Hepatocyte (in vitro differentiated cells): ENCODE measurements around the gene ARPC1B. TPM values are rescaled to one million over a fixed set of nuclear protein-coding genes. Genes with fewer than 3 reads are reported as not detected.

Experiments used
- DNase-seq: peaks from one replicate; pipeline ENCODE4 v3.0.0-alpha.2; 2016; ENCODE audit warnings: low spot score
- H2AFZ ChIP-seq: fragments of 200-600 bp; sonication (generic); 2 replicates; pipeline ENCODE4 v1.6.0; 2016; ENCODE audit warnings: antibody characterized with exemption, mild to moderate bottlenecking
- H3K27ac ChIP-seq: fragments of 200-600 bp; sonication (generic); 2 replicates; pipeline ENCODE4 v1.5.1; 2016; ENCODE audit warnings: mild to moderate bottlenecking
- H3K27me3 ChIP-seq: fragments of 200-600 bp; sonication (generic); 2 replicates; pipeline ENCODE4 v1.6.1; 2016
- H3K36me3 ChIP-seq: fragments of 200-600 bp; sonication (generic); replicated peaks from 2 replicates; pipeline ENCODE4 v1.5.1; 2016; ENCODE audit warnings: low read depth; ENCODE audit not compliant: insufficient read depth
- H3K4me1 ChIP-seq: fragments of 200-600 bp; sonication (generic); 2 replicates; pipeline ENCODE4 v1.5.1; 2016; ENCODE audit warnings: mild to moderate bottlenecking, moderate library complexity; ENCODE audit not compliant: insufficient read depth
- H3K4me2 ChIP-seq: fragments of 200-600 bp; sonication (generic); 2 replicates; pipeline ENCODE4 v1.6.0; 2016
- H3K4me3 ChIP-seq: fragments of 200-600 bp; sonication (generic); 2 replicates; pipeline ENCODE4 v1.5.1; 2016; ENCODE audit warnings: mild to moderate bottlenecking
- H3K79me2 ChIP-seq: fragments of 200-600 bp; sonication (generic); 2 replicates; pipeline ENCODE4 v1.6.0; 2017; ENCODE audit warnings: mild to moderate bottlenecking
- H3K9me2 ChIP-seq: fragments of 200-600 bp; sonication (generic); replicated peaks from 2 replicates; pipeline ENCODE4 v1.6.0; 2017; ENCODE audit warnings: mild to moderate bottlenecking; ENCODE audit not compliant: insufficient read depth
- H3K9me3 ChIP-seq: fragments of 200-600 bp; sonication (generic); 2 replicates; pipeline ENCODE4 v1.5.1; 2016; ENCODE audit warnings: low read depth, mild to moderate bottlenecking
- H4K20me1 ChIP-seq: fragments of 200-600 bp; sonication (generic); 2 replicates; pipeline ENCODE4 v1.6.0; 2016; ENCODE audit warnings: mild to moderate bottlenecking; ENCODE audit not compliant: insufficient read depth, poor library complexity, severe bottlenecking
- EZH2 ChIP-seq: fragments of 200-600 bp; sonication (generic); IDR thresholded peaks from 2 replicates; pipeline ENCODE4 v1.6.1; 2016; ENCODE audit warnings: antibody characterized with exemption, mild to moderate bottlenecking, borderline replicate concordance
- EZH2phosphoT487 ChIP-seq: fragments of 200-600 bp; sonication (generic); IDR thresholded peaks from one replicate; pipeline ENCODE4 v1.6.1; 2018; ENCODE audit warnings: antibody characterized with exemption, mild to moderate bottlenecking, low read depth, moderate library complexity; ENCODE audit not compliant: unreplicated experiment, severe bottlenecking
- WGBS: methylation state at CpG from one replicate; pipeline ENCODE4 v1.1.6; 2016; ENCODE audit warnings: low lambda C conversion rate; ENCODE audit errors: missing lambda C conversion rate; 5-methylcytosine and 5-hydroxymethylcytosine counted together
- polyA plus RNA-seq: library from polyadenylated mRNA; unstranded; fragments of >200 nt; fragmentation: Nextera tagmentation; extraction: Ambion mirVana; gene quantifications from 2 replicates; pipeline ENCODE4 v1.2.1, GENCODE V29; 2016
- total RNA-seq: library from RNA; depleted of rRNA; stranded (reverse); fragments of >200 nt; gene quantifications from 2 replicates; pipeline ENCODE4 v1.2.3, GENCODE V29; 2014
- TF ChIP-seq, protein P1 (sequence below): fragments of 200-600 bp; sonication (generic); IDR thresholded peaks from 2 replicates; pipeline ENCODE4 v1.5.1; 2016; ENCODE audit warnings: antibody characterized with exemption, mild to moderate bottlenecking; ENCODE audit not compliant: poor library complexity

ARPC1B gene
- total and polyA plus RNA-seq, 2 experiments from 2014 or later, result 153 to 205 TPM

DNA sequence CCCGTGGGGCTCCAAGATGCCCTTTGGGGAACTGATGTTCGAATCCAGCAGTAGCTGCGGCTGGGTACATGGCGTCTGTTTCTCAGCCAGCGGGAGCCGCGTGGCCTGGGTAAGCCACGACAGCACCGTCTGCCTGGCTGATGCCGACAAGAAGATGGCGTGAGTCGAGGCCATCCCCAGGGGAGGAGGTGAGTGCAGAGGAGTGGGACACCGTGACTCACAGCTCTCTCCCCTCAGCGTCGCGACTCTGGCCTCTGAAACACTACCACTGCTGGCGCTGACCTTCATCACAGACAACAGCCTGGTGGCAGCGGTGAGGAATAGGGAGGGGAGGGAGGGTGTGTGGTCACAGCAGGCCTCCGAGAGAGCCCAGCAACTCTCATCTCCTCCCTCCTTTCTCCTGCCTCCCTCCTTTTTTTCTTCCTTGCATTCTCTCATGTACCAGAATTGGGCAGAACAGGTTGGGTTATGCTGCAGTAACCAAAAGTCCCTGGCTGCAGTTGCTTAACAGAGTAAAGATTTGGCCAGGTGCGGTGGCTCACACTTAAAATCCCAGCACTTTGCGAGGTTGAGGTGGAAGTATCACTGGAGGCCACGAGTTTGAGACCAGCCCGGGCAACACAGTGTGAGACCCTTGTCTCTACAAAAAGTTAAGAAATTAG lies 16.5 kb downstream of the ARPC1B start:
- H3K4me1 ChIP-seq, result peaks cover 14% of the 10 kb centered on the region
- H3K79me2 ChIP-seq, result no peaks in the 10 kb centered on the region
- TF ChIP-seq EZH2phosphoT487 (no peak), EZH2 (no peak)
- TF ChIP-seq, protein P1, sequence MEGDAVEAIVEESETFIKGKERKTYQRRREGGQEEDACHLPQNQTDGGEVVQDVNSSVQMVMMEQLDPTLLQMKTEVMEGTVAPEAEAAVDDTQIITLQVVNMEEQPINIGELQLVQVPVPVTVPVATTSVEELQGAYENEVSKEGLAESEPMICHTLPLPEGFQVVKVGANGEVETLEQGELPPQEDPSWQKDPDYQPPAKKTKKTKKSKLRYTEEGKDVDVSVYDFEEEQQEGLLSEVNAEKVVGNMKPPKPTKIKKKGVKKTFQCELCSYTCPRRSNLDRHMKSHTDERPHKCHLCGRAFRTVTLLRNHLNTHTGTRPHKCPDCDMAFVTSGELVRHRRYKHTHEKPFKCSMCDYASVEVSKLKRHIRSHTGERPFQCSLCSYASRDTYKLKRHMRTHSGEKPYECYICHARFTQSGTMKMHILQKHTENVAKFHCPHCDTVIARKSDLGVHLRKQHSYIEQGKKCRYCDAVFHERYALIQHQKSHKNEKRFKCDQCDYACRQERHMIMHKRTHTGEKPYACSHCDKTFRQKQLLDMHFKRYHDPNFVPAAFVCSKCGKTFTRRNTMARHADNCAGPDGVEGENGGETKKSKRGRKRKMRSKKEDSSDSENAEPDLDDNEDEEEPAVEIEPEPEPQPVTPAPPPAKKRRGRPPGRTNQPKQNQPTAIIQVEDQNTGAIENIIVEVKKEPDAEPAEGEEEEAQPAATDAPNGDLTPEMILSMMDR, result no peak
- H4K20me1 ChIP-seq, result no peaks in the 10 kb centered on the region
- WGBS, result 94% methylated on average over 22 of the region's 23 CpGs
- no peaks in the 10 kb centered on the region for H3K9me3 ChIP-seq
- no peaks in the 10 kb centered on the region for H3K36me3 ChIP-seq
- no peak overlapping the region for H3K27ac ChIP-seq
- no peak overlapping the region for H3K4me2 ChIP-seq
- no peak overlapping the region for H2AFZ ChIP-seq
- H3K27me3 ChIP-seq, result no peaks in the 10 kb centered on the region
- no peak for DNase-seq
- no peak overlapping the region for H3K4me3 ChIP-seq
- H3K9me2 ChIP-seq, result no peaks in the 10 kb centered on the region

- Histone ChIP-seq H3K36me3 (no peaks in the 10 kb centered on the region), H3K27ac (no peak overlapping the region), H3K4me1 (peaks cover 14% of the 10 kb centered on the region), H3K27me3 (no peaks in the 10 kb centered on the region), H3K4me2 (peak overlapping the region; percentile 90), H3K9me3 (no peaks in the 10 kb centered on the region), H4K20me1 (no peaks in the 10 kb centered on the region), H3K4me3 (no peak overlapping the region), H3K9me2 (no peaks in the 10 kb centered on the region), H3K79me2 (no peaks in the 10 kb centered on the region), H2AFZ (no peak overlapping the region)
- TF ChIP-seq, protein P1, result no peak
- TF ChIP-seq EZH2, result no peak
- TF ChIP-seq EZH2phosphoT487, result no peak
- 85% methylated on average over 8 of the region's 8 CpGs for WGBS
- DNase-seq, result no peak
These were observed 17.5 kb downstream of the ARPC1B start for GRCh38 chr7:99392046-99392445.

DNA sequence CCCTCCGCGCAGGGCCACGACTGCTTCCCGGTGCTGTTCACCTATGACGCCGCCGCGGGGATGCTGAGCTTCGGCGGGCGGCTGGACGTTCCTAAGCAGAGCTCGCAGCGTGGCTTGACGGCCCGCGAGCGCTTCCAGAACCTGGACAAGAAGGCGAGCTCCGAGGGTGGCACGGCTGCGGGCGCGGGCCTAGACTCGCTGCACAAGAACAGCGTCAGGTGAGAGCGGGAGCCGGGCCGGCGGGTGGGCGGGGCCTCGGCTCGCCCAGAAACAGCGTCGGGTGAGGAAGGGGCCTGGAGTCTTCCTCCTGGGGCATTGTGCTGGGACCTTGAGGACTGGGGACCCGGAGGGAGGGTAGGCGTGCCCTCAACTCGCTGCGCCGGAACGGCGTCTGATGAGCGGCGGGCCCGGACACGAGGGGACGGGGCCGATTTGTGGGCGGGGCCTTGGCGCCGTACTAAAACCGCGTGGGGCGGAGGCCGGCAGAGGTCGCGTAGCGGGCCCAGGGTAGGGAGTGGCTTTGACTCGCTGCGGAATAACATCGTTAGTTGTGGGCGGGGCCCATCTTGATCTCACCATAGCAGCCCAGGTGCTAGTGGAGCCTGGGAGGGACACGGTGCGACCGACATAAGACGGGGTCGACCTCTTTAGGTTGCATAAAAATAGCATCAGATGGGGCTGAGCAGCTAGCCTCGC lies 18.3 kb downstream of the ARPC1B start:
- Histone ChIP-seq H3K79me2 (no peaks in the 10 kb centered on the region), H3K9me2 (no peaks in the 10 kb centered on the region), H3K27me3 (no peaks in the 10 kb centered on the region), H3K4me2 (peak overlapping the region; percentile 90), H2AFZ (peak overlapping the region; percentile 77), H3K27ac (peak overlapping the region; percentile 65), H4K20me1 (no peaks in the 10 kb centered on the region), H3K4me1 (peaks cover 14% of the 10 kb centered on the region), H3K36me3 (no peaks in the 10 kb centered on the region), H3K4me3 (peak overlapping the region; percentile 75), H3K9me3 (no peaks in the 10 kb centered on the region)
- 5% methylated on average over 64 of the region's 68 CpGs for WGBS
- TF ChIP-seq, protein P1, result no peak
- TF ChIP-seq EZH2phosphoT487, result no peak
- no peak for TF ChIP-seq EZH2
- peak; percentile 89 for DNase-seq
